Measurements from ENCODE around the gene CTAGE1.

DNA sequence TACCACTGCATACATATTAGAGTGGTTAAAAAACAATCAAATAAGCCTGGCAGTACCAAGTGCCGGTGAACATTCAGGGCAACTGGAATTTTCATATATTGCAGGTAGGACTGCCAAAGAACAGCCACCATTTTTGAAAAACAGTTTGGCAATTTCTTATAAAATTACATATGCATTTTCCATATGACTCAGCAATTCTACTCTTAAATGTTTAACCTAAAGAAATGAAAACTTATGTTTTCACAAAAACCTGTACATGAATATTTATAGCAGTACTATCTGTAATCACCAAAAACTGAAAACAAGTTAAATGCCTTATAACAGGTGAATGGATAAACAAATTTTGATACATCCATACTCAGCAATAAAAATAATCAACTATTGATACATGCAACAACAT lies 39.9 kb downstream of the CTAGE1 start:
- TF ChIP-seq, protein P1, sequence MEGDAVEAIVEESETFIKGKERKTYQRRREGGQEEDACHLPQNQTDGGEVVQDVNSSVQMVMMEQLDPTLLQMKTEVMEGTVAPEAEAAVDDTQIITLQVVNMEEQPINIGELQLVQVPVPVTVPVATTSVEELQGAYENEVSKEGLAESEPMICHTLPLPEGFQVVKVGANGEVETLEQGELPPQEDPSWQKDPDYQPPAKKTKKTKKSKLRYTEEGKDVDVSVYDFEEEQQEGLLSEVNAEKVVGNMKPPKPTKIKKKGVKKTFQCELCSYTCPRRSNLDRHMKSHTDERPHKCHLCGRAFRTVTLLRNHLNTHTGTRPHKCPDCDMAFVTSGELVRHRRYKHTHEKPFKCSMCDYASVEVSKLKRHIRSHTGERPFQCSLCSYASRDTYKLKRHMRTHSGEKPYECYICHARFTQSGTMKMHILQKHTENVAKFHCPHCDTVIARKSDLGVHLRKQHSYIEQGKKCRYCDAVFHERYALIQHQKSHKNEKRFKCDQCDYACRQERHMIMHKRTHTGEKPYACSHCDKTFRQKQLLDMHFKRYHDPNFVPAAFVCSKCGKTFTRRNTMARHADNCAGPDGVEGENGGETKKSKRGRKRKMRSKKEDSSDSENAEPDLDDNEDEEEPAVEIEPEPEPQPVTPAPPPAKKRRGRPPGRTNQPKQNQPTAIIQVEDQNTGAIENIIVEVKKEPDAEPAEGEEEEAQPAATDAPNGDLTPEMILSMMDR (IDR thresholded peaks at IDR 0.05; ENCODE audit: low read depth, low read length), result no peak
- TF ChIP-seq POLR2A (IDR thresholded peaks at IDR 0.05; ENCODE audit: extremely low read depth, insufficient read length), result no peak
- TF ChIP-seq, protein P2, sequence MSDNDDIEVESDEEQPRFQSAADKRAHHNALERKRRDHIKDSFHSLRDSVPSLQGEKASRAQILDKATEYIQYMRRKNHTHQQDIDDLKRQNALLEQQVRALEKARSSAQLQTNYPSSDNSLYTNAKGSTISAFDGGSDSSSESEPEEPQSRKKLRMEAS (IDR thresholded peaks at IDR 0.05; ENCODE audit: low read depth, low read length), result no peak

Data from NB4 (cell line).